Measurements from ENCODE around the gene AKAP9.

Gene AKAP9

DNA sequence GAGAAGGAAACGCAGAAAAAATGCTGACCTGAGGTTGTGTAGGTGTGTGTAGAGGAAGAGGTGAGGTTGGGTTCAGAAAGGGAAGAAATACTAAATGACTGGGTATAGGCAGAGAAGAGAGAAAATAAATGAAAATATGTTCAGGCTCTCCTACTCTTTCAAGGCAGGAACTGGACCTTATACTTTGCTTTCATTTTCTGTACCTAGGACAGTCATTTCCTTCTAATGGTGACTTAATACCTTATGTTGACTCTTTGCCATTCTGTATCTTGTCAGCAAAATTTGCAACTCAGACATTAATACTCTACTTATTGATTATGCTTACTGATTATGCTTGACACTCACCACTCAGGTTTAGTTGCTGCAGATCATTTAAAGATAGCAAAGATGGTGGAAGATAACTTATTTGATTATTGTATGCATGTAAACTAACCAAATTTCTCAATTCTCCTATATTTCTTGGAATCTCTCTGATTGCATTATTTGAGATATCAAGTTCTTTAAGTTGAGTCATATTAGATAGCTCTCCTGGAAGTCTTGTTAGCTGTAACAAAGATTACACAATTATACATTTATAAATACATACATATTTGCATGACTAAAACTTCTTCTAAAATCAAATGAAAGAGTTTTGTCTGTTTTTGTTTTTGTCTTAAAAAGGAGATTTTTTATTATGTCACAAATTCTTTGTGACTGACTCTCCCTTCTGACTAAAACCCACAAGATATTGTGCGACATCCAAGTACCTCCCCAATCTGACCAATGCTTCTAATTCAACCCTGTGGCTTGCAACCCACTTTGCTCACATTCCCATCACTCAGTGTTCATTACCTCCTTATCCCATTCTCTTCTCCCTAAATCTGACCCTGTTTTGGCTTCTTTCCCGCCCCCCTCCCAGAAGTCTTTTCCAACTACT is 218.3 kb downstream of the AKAP9 start:
- TF ChIP-seq, protein P1, sequence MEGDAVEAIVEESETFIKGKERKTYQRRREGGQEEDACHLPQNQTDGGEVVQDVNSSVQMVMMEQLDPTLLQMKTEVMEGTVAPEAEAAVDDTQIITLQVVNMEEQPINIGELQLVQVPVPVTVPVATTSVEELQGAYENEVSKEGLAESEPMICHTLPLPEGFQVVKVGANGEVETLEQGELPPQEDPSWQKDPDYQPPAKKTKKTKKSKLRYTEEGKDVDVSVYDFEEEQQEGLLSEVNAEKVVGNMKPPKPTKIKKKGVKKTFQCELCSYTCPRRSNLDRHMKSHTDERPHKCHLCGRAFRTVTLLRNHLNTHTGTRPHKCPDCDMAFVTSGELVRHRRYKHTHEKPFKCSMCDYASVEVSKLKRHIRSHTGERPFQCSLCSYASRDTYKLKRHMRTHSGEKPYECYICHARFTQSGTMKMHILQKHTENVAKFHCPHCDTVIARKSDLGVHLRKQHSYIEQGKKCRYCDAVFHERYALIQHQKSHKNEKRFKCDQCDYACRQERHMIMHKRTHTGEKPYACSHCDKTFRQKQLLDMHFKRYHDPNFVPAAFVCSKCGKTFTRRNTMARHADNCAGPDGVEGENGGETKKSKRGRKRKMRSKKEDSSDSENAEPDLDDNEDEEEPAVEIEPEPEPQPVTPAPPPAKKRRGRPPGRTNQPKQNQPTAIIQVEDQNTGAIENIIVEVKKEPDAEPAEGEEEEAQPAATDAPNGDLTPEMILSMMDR (IDR thresholded peaks at IDR 0.05) = no peak

All from LNCAP (cell line).